Mesothelial cell of epicardium (in vitro differentiated cells): ENCODE results near the gene MAP4. TPM values are rescaled to one million over a fixed set of nuclear protein-coding genes. Genes with fewer than 3 reads are reported as not detected.
A peak's percentile ranks its signal among the peaks of the same experiment; 100 is the strongest.

ENCODE experiments used
- DNase-seq, 2 experiments: peaks; one replicate each; pipeline ENCODE4 v3.0.0; 2021; ENCODE audit warnings: low spot score in 2 of 2; ENCODE audit not compliant: unreplicated experiment in 2 of 2
- H3K27ac Mint-ChIP-seq: 2 replicates; pipeline ENCODE4 v1.8.0; 2021; ENCODE audit warnings: mixed read lengths
- H3K27me3 Mint-ChIP-seq: 2 replicates; pipeline ENCODE4 v1.8.0; 2021; ENCODE audit warnings: low read depth, mixed read lengths
- H3K36me3 Mint-ChIP-seq: 2 replicates; pipeline ENCODE4 v1.8.0; 2021; ENCODE audit warnings: mixed read lengths
- H3K4me1 Mint-ChIP-seq: 2 replicates; pipeline ENCODE4 v1.8.0; 2021; ENCODE audit warnings: mixed read lengths
- H3K4me3 Mint-ChIP-seq: 2 replicates; pipeline ENCODE4 v1.8.0; 2021; ENCODE audit warnings: mild to moderate bottlenecking, moderate library complexity, mixed read lengths
- H3K9me3 Mint-ChIP-seq: 2 replicates; pipeline ENCODE4 v1.8.0; 2021; ENCODE audit warnings: mixed read lengths
- total RNA-seq: library from RNA; stranded (reverse); gene quantifications from 3 replicates; pipeline ENCODE4 v1.2.1, GENCODE V29; 2021
- TF ChIP-seq, protein P1 (sequence below): fragments of 200-600 bp; sonication (generic); IDR thresholded peaks from one replicate; pipeline ENCODE4 v1.5.0; 2021; ENCODE audit warnings: antibody characterized with exemption; ENCODE audit not compliant: unreplicated experiment

MAP4 gene
- total RNA-seq, 1 donor from 2014 or later: 153 TPM

- peak overlapping the region; percentile 75 for H3K27ac Mint-ChIP-seq
- no peaks in the 10 kb centered on the region for H3K9me3 Mint-ChIP-seq
- no peak for DNase-seq
- no peaks in the 10 kb centered on the region for H3K27me3 Mint-ChIP-seq
- peaks cover 44% of the 10 kb centered on the region for H3K4me1 Mint-ChIP-seq
- H3K36me3 Mint-ChIP-seq: peaks cover 10% of the 10 kb centered on the region
- H3K4me3 Mint-ChIP-seq: no peak overlapping the region
- TF ChIP-seq, protein P1, sequence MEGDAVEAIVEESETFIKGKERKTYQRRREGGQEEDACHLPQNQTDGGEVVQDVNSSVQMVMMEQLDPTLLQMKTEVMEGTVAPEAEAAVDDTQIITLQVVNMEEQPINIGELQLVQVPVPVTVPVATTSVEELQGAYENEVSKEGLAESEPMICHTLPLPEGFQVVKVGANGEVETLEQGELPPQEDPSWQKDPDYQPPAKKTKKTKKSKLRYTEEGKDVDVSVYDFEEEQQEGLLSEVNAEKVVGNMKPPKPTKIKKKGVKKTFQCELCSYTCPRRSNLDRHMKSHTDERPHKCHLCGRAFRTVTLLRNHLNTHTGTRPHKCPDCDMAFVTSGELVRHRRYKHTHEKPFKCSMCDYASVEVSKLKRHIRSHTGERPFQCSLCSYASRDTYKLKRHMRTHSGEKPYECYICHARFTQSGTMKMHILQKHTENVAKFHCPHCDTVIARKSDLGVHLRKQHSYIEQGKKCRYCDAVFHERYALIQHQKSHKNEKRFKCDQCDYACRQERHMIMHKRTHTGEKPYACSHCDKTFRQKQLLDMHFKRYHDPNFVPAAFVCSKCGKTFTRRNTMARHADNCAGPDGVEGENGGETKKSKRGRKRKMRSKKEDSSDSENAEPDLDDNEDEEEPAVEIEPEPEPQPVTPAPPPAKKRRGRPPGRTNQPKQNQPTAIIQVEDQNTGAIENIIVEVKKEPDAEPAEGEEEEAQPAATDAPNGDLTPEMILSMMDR: no peak
These were observed 114.9 kb downstream of the MAP4 start for GRCh38 chr3:47901280-47901833.

DNA sequence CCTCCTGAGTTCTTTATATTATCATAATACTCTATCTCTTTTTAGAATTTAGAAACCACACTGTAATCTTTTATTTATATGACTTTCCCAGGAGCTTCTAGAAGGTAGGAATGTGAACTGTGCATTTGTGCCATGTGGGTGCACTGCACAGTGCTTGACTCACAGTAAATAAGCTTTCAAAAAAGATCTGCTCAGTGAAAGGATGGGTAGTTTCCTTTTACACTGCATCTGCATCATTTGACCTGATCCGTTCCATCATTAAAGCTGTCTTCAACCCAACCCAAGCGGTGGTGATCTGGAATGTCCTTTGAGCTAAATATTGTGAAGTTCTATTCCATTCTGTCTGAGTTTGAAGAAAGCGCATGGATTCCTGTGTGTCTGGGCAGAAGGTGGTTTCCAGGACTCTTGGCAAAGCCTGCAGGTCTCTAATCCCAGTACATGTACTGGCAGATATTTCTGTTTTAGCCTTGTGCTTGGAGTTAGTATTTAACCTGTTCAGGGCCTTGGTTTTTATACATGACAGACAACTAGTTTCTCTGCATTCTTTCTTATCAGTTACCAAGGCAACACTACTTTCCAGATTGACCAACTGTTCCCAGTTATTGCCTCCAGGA is 116.6 kb downstream of the MAP4 start:
- Mint-ChIP-seq H3K4me3 (no peak overlapping the region), H3K36me3 (peaks cover 16% of the 10 kb centered on the region), H3K27ac (peak overlapping the region; percentile 91), H3K27me3 (no peaks in the 10 kb centered on the region), H3K9me3 (no peaks in the 10 kb centered on the region), H3K4me1 (peaks cover 44% of the 10 kb centered on the region)
- no peak for DNase-seq
- TF ChIP-seq, protein P1: no peak

- no peak overlapping the region for H3K4me3 Mint-ChIP-seq
- DNase-seq: no peak
- H3K9me3 Mint-ChIP-seq: no peaks in the 10 kb centered on the region
- peaks cover 14% of the 10 kb centered on the region for H3K36me3 Mint-ChIP-seq
- TF ChIP-seq, protein P1: no peak
- peak overlapping the region; percentile 50 for H3K27ac Mint-ChIP-seq
- H3K27me3 Mint-ChIP-seq: no peaks in the 10 kb centered on the region
- H3K4me1 Mint-ChIP-seq: peaks cover 39% of the 10 kb centered on the region
These were observed 118.3 kb downstream of the MAP4 start for GRCh38 chr3:47897954-47898353.

DNA sequence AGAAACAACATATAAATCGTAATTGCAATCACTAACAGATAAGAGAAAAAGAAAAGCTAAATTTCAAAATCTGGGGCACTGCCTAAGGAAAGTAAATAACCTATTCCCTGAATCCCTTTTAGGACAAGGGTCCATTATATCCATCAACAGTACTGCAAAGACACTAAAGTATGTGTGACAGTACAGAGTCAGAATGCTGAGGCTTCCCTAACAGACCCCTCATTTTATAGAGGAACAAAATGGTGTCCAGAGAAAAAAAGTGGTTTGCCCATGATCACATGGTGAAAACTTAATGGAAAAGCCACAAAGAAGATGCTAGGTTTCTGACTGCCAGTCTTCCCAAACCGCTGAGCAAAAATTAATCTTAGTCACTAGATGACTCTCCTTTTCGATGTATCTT is 119.5 kb downstream of the MAP4 start:
- TF ChIP-seq, protein P1: no peak
- H3K4me1 Mint-ChIP-seq: peaks cover 41% of the 10 kb centered on the region
- H3K9me3 Mint-ChIP-seq: no peaks in the 10 kb centered on the region
- H3K36me3 Mint-ChIP-seq: peaks cover 10% of the 10 kb centered on the region
- H3K27ac Mint-ChIP-seq: no peak overlapping the region
- no peak for DNase-seq
- H3K4me3 Mint-ChIP-seq: no peak overlapping the region
- H3K27me3 Mint-ChIP-seq: no peaks in the 10 kb centered on the region

GRCh38 chr3:47895241-47895640 is 121.0 kb downstream of the MAP4 start:
- Mint-ChIP-seq H3K27me3 (no peaks in the 10 kb centered on the region), H3K27ac (no peak overlapping the region), H3K36me3 (peaks cover 10% of the 10 kb centered on the region), H3K4me1 (peaks cover 44% of the 10 kb centered on the region), H3K4me3 (no peak overlapping the region), H3K9me3 (no peaks in the 10 kb centered on the region)
- no peak for DNase-seq
- TF ChIP-seq, protein P1: no peak
